RPMI7951 (cell line): ENCODE data around the gene TYRO3. TPM values are rescaled to one million over a fixed set of nuclear protein-coding genes. Genes with fewer than 3 reads are reported as not detected.

Experiments used
- DNase-seq: peaks from one replicate; pipeline ENCODE4 v3.0.0-alpha.2; 2012; ENCODE audit warnings: low read depth
- total RNA-seq: library from RNA; depleted of rRNA; stranded (reverse); fragments of >200 nt; shearing (Covaris generic); gene quantifications from 2 replicates; pipeline ENCODE4 v1.2.3, GENCODE V29; 2014; rRNA removed

The TYRO3 gene
- total RNA-seq, 1 experiment from 2014 or later, result 13.8 TPM

GRCh38 chr15:41603941-41604911 lies 45.2 kb downstream of the TYRO3 start:
- DNase-seq, result peak; percentile 75

- DNase-seq, result no peak
Observed at GRCh38 chr15:41605566-41605965, 46.6 kb downstream of the TYRO3 start.

GRCh38 chr15:41606997-41607396 lies 48.0 kb downstream of the TYRO3 start:
- DNase-seq, result peak; percentile 88

GRCh38 chr15:41609123-41609522 lies 50.1 kb downstream of the TYRO3 start:
- no peak for DNase-seq

- no peak for DNase-seq
Observed at GRCh38 chr15:41610048-41610447, 51.0 kb downstream of the TYRO3 start.

GRCh38 chr15:41620536-41621199 lies 61.7 kb downstream of the TYRO3 start:
- no peak for DNase-seq

- peak; percentile 88 for DNase-seq
Observed at GRCh38 chr15:41621200-41622193, 62.5 kb downstream of the TYRO3 start.

- DNase-seq, result no peak
Observed at GRCh38 chr15:41622901-41623300, 63.9 kb downstream of the TYRO3 start.

GRCh38 chr15:41627203-41627602 lies 68.2 kb downstream of the TYRO3 start:
- no peak for DNase-seq

- DNase-seq, result no peak
Observed at GRCh38 chr15:41629463-41629862, 70.5 kb downstream of the TYRO3 start.

GRCh38 chr15:41629883-41630282 lies 70.9 kb downstream of the TYRO3 start:
- DNase-seq, result no peak

- DNase-seq, result no peak
Observed at GRCh38 chr15:41630616-41631217, 71.7 kb downstream of the TYRO3 start.

- DNase-seq, result no peak
Observed at GRCh38 chr15:41631880-41632470, 73.0 kb downstream of the TYRO3 start.

Other genes with a start within 250 kb of the TYRO3 start
- 64.2 and 92.3 TPM in 2 replicates for gene OIP5, start 226.6 kb upstream of the TYRO3 start, total RNA-seq
- gene NUSAP1, start 226.3 kb upstream of the TYRO3 start, total RNA-seq, result 360 and 426 TPM in 2 replicates
- 27.4 and 28.9 TPM in 2 replicates for gene NDUFAF1, start 156.7 kb upstream of the TYRO3 start, total RNA-seq
- 24.1 and 25.1 TPM in 2 replicates for gene RTF1, start 142.1 kb upstream of the TYRO3 start, total RNA-seq
- gene ITPKA, start 65.3 kb upstream of the TYRO3 start, total RNA-seq, result 9.2 and 13.2 TPM in 2 replicates
- gene LTK, start 45.4 kb upstream of the TYRO3 start, total RNA-seq, result 2.9 and 3.1 TPM in 2 replicates
- 23.8 and 41.9 TPM in 2 replicates for gene RPAP1, start 15.0 kb upstream of the TYRO3 start, total RNA-seq
- gene MGA, start 101.2 kb downstream of the TYRO3 start, total RNA-seq, result 19.5 and 24.2 TPM in 2 replicates
- 8.1 and 10.0 TPM in 2 replicates for gene MAPKBP1, start 215.3 kb downstream of the TYRO3 start, total RNA-seq